ENCODE measurements around the gene ZFYVE27.

ZFYVE27 gene

DNA sequence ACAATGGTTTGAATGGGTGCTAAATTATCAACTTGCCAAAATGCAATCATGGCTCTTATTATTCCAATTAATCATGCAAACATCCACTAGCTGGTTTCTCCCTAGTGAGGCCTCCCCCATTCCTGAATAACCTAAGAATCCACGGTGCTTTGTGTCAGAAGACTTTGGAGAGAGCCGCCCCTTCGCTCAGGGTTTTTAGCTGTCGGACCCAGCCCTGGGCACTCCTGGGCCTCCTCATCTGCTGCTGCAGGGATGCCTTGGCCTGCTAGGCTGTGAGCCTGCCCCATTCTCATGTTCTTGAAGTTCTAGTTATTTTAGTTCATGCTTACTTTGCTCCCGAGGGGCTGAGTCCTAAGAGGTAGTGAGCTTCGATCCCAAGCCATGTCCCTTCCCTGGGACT, 69.0 kb downstream of the ZFYVE27 start:
- H3K27me3 Mint-ChIP-seq, result no peaks in the 10 kb centered on the region
- no peak overlapping the region for H3K27ac Mint-ChIP-seq
- no peaks in the 10 kb centered on the region for H3K4me1 Mint-ChIP-seq (ENCODE audit: low read depth)
- no peaks in the 10 kb centered on the region for H3K9me3 Mint-ChIP-seq (ENCODE audit: low read depth)
- no peak overlapping the region for H3K4me3 Mint-ChIP-seq
- no peaks in the 10 kb centered on the region for H3K36me3 Mint-ChIP-seq

DNA sequence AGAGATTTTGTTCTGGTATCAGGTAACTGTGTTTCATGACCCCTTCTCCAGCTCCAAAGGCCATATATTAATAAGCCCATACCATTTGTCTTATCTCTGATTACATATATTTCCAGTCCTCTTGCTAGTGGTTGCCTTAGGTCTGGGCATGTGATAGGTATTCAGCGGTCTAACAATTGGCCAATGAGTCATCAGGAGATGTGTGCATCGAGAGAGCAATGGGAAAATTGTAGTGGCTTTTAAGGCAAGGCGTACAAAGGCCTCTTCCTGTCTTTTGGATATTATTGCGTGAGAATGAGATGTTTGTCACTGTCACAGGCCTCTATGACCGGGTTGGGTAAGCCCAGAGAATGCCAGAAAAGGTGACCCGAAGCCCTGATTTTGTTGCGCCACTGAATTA, 73.5 kb downstream of the ZFYVE27 start:
- Mint-ChIP-seq H3K27me3 (no peaks in the 10 kb centered on the region), H3K4me3 (no peak overlapping the region), H3K4me1 (ENCODE audit: low read depth) (peaks cover 9% of the 10 kb centered on the region), H3K36me3 (no peaks in the 10 kb centered on the region), H3K27ac (no peak overlapping the region), H3K9me3 (ENCODE audit: low read depth) (no peaks in the 10 kb centered on the region)
